Activated CD4-positive, alpha-beta T cell treated with anti-CD3 and anti-CD28 coated beads, Interleukin-10, Interleukin-2, amounts not matched to agents 100 ng/mL and 50 ng/mL, durations not matched to agents 16 hours and 8 hours (primary cell): ENCODE measurements around the gene DPF3.
"Not testable (repeated sequence)": the region's sequence is repeated elsewhere in the genome, so short reads cannot be mapped to it uniquely, and the experiment has no call there.

Source experiments
- DNase-seq: peaks from one replicate; pipeline ENCODE4 v3.0.0-alpha.2; 2020

DPF3 gene

DNA sequence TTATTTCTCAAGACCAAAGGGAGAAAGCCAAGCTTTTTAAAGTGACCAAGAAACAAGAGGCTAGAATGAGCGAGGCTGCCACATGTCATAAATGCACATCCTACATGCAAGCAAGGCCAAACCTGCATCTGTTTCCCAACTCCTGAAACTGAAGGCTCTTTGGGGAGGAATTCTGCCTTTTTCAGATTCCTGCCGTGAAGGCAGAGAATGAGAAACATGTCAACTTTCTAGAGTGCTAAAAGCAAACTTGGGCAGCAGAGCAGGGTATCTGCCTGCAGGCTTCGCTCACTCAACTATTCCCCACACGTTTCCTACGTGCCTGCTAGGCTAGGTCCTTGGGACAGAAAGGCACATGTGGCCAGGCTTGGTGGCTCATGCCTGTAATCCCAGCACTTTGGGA, 15.2 kb downstream of the DPF3 start:
- no peak for DNase-seq

DNA sequence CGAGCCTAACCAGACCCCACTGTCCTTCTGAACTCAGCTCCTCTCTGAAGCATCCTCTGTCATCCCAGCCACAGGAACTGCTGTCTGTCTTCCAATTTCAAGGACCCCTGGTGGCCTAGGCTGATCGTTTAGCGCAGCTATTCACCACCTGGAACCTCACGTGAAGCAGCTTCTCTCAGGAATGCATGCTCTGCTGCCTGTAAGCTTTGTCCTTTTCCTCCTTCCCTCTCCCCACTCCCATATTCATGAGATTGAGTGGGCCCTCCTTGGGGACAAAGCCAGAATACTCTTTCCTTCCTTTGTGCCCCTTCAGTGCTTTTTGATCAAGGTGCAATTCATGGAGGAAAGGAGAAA, 17.2 kb downstream of the DPF3 start:
- no peak for DNase-seq

DNA sequence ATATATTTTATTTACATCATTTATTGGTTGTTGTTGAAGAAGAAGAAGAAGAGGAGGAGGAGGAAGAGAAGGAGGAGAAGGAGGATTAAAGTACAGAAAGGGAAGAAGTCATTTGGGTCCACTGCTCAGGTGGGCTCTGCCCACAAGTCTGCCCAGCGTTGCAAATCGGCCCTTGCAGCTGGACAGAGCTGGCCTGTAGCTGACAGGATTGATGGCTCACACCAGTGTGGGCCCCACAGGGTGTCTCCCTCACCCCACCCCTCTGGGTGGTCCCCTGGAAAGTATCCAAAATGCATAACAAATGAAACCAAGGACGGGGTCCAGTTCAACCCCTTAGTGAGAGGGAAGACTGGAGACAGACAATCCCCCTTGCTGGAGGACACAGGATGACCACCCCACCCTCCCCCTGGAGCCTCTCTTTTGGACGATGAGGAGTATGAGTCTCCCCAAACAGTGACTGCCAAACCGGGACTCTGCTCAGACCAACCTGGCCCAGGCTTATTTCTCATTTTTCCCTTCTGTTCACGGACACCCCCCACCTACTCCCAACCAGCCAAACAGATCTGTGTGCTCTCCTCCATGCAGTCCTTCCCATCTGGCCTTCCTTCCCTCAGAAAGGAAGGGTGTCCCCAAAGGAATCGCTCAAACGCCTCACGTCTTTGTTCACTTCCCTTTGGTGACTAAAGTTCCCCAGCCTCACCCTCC, 17.7 kb downstream of the DPF3 start:
- DNase-seq = no peak

DNA sequence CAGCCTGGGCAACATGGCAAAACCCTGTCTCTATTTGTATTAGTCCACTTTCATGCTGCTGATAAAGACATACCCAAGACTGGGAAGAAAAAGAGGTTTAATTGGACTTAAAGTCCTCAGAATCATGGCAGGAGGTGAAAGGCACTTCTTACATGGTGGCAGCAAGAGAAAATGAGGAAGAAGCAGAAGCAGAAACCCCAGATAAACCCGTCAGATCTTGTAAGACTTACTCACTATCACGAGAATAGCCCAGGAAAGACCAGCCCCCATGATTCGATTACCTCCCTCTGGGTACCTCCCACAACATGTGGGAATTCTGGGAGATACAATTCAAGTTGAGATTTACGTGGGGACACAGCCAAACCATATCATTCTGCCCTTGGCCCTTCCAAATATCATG, 23.0 kb downstream of the DPF3 start:
- DNase-seq = not testable (repeated sequence)

DNA sequence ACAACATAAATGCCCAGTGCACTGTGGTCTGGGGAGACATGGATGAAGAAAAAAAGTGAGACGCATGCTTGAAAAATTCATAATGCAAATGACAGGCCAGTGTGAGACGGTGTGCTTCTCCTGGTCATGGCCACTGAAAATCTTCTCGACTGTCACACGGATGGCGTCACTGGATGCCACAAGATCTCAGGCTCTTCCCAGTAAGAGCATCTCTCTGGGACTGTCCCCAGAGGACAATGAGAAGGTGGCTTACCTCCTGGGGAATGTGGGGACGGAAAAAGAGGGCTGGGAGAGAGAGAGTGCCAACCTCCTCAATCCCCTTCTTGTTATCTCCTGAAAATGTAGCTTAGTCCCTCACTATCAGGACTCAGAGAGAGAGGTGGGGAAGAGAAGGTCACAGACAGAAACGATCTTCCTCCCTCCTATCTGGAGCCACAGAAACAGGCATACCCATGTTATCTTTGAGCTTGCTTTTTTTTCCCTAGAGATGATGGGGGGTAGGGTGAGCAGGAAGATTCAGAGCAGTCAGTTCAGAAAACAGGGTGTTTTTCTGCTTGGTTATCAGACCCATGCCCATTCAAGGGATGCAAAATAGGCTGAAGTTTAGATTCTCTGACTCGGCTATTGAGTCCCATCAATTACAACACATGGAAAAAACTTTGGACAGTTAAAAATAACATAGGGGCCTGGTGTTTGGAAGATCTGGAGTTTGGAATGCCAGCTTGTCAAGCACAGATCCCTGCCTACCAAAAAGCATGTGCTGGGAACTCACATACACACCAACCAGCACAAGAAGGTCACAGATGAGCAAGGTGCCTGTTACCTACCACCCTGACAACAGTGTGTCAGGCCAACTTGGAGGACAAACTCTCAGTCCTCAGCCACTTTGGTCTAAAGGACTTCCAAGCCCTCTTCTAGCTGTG, 24.2 kb downstream of the DPF3 start:
- no peak for DNase-seq

DNA sequence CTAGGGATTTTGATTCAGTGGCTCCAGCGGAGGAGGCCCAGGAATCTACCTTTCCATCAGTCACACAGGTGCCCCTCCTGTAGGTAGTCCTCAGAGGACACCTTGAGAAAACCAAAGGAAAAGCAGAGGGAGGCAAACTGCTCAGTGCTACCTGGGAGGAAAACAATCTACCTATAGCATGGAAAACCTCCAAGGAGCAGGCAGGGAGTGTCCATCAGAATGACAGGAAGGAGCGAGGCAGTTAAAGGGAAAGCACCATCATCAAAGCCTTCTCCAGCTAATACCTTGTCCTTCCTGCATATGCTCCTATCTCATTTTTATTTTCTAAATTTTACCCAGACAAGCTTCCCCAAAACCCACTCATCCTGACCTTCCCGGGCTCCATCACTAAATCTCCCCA, 25.4 kb downstream of the DPF3 start:
- no peak for DNase-seq

DNA sequence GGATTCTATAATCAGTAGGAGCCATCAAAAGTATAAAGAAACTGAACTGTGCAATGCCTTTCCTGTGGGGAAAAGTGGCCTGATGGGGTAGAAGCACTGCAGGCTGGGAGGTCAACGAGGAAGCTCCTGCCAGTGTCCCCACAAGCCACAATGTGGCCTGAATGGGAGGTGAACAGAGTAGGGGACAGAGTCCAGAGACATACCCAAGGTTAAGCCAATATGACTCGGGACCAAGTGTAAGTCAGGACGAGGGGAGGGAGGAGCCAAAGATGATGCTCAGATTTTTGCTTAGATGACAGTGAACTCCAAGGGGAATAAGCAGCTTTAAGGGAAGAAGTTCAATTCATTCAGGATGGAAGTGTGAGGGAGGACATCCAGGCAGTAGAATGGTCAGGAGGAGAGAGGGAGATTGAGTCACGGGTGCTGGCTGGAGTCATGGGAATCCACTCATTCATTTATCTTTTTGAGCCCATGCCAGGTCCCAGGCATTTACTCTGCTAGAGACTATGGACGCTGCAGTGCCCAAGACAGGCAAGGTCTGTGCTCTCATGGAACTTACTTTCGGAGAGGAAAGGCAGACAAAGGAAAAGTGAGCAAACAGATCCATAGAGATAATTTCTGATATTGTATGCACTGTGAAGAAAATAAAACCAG, 29.1 kb downstream of the DPF3 start:
- no peak for DNase-seq

DNA sequence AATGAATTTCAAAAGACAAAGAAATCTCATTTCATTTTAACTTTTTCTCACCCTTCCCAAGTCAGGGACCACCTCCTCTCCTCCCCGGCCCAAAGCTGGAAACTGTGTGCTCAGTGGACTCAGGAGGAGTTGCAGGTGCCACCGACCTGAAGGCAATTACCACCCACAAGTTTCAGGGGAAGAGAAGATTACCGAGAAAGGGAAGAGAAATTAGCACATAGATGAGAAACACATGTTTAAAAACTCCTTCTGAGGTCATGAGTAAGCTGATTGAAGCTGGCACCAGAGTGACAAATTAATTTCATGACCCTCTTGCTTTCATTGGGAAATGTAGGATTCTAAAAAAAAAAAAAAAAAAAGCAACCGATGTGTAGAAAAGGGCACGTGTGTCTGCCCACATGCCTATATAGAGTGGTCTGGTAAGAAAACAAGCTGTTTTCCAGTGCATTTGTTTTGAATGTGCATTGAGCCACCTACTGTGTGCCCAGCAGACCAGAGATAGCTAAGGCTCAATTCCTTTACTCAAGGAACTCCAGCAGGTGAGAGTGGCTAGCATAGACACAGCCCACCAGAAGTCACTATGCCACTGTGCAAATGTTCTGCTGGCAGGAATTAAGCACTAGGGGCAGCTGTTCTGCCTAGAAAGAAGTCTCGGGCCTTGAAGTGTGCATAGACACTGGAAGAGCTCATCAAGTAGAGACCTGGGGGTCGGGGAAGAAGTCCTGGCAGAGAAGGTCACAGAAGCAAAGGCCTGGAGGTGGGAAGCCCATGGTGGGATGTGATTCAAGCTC, 30.5 kb downstream of the DPF3 start:
- DNase-seq = no peak

DNA sequence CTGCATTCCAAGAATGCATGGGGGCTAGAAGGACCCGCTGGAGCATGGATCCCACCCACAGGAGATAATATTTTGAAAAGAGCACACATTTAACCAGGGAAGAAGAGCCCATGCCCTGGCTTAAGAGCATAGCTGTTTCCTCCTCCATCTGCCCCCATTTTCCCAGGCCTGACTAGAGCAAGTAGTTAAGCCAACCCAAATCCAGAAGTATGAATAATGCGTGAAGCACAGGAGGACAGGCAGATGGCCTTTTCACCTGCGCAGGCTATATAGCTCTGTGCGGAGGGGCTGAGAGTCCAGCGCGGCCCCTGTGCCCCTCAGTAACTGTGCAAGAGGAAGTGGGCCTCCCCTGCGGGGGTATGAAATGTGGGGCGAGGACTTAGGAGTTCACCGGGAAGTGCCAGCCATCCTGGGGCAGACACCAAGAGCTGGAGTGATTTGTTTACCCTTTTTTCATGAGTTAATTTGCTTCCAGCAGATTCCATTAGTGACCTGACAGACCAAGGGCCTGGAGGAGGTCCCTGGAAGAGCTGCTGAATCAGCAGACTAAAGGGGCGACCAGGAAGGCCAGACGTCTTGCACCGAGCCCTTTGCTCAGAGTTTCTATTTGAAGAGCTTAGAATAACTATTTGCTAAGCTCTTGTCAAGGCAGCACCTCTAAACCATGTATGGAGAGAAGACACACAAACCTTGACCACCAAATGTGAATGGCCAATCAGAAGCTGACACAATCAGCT, 37.2 kb downstream of the DPF3 start:
- DNase-seq = no peak

DNA sequence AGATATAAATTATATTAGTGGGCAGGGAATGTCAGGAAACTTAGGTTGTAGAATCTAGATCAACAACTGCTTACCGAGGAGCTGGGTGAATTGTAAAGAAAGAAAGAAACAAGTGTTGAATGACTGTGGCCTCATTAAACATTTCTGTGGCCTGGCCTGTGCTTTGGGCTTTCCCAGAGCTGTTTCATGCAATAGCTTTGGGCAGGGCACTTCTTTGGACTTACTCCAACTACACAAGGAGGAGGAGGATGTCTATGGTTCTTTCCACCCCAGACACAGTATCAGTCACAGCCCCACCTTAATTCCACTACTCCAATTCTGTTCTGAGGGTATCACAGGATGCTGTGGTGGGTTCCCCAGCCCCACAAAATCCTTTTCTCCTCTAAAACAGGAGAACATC, 38.0 kb downstream of the DPF3 start:
- no peak for DNase-seq

DNA sequence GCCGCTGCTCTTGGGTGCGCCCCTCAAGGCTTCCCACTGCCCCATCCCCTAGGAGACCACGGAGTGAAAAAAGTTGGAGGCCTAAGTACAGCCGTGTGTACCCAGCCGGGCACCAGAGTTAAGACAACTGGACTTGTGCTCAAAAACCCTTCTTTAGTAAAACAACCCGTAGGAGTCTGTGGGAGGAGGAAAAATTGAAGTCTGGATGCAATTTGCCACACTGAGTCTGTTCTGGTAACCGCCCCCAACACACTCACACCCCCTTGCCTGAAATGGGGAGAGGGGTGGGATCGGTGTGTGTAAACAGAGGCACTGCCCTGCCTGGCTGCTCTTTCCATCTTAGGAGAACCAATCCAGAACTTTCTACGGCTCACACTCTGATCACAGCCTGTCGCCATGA, 41.7 kb downstream of the DPF3 start:
- DNase-seq = no peak

DNA sequence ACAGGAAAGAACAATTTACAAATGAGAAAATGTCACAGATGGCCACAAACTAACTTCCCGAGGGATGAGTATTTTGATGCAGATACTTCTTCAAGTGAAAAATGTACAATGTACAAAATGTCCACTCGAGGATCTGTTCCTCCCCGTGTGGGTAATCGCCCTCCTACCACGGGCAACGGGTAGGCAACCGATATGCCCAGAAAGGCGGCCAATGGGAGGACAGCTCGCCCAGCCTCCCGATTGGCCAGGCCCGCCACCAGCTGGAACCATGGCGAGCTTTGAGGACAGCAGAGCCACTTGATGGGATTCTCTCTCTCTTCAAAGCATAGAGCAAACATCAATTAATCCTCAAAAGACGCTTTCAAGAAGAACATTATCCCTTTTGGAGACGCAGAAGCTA, 42.3 kb downstream of the DPF3 start:
- DNase-seq = no peak

DNA sequence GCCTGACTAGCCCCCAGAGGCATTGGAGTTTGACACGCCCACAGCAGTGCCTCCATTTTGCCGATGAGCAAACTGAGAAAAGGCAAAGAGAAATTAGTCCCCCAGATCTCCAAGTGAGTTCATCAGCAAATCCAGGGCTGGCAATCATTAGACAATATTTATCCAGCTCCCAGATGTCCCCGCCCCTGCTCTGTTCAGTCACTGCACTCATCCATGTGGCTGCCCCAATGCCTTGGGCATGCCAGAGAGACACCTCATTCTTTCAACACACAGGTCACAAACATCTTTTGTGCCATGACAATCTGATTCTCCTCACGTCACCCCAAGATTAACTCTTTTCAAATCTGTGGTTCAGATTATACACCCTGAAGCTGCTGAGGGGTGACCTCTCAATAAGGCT, 43.5 kb downstream of the DPF3 start:
- no peak for DNase-seq

DNA sequence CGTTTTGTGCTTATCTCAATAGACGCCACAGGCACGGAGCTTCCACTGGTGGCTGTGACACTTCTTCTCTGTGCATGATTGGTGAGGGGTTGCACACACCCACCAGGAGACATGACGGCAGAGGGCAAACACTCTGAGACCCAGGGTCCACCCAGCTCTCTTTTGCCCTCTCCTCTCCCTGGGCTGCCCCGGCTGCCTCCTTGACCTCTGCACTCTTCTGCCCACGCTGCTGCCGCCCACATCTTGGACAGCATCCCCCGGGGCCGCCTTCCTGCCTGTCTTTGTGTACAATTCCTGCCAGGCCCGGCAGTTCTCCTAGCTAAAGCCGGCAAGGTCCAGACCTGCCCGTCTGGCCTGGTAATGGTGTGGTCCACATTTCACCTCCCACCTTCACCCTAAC, 44.7 kb downstream of the DPF3 start:
- no peak for DNase-seq

DNA sequence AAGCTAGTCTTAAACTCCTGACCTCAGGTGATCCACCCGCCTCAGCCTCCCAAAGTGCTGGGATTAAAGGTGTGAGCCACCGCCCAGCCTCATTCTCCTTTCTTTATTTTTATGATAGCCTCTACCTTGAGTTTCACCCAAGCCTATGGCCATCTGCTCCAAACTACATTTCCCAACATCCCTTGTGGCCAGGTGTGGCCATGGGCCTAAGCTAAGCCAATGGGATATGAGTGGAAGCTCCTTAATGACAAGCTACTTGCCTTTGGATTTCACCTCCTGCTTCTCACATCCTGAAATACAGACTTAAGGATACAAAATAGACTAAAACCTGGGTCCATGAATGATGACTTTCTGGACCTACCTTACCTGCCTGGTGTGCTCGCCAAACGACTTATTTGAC, 46.2 kb downstream of the DPF3 start:
- DNase-seq = no peak

DNA sequence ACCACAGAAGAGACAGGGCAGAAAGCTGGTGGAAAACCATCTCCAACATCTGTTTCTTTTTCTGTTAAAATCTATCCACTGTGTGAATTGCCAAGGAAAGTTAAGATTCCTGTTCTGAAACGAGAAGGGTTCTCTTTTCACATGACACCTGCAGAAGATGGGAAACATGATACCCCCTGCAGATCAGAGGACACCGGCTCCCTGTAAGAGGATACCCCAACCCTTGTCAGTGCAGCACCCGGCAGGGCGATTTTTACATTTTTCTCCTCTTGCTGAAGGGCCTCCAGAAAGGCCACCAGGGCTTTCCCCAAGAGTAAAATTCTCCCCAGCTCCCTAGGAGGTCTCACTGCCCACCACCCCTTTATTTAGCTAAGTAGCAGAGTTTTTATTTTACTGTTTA, 48.2 kb downstream of the DPF3 start:
- DNase-seq = no peak

DNA sequence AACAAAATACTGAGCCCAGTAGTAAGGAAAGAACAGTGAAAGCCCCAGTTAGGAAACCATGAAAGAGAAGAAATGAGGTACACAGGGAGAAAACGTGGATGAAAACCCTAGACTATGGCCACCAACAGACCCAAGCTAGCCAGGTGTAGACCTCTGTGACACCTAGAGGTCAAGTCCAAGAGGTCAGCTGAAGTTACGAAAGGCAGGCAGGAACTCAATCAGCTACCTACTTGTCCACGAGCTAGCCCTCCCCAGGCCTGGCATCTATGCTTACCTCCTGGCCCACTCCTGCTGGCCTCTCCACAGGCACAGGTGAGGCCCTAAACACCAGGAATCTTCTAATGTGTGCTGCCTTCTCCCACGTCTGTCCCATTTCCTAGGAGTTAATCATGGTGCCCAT, 48.7 kb downstream of the DPF3 start:
- no peak for DNase-seq

DNA sequence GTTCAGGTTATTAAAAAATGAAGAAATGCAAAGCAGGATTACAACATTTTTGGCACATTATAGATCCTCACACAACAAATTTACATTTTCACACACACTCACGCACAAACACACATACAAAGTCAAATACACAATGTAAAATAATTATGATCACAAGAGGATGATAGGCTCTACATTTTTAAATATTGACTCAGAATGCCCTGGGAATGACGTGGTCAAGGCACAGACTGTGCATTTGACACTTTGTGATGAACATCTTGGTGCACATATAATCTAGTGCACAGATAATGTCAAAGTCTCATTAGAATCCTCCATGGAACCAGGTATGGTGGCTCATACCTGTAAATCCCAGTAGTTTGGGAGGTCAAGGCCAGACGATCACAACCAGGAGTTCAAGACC, 49.4 kb downstream of the DPF3 start:
- DNase-seq = no peak

DNA sequence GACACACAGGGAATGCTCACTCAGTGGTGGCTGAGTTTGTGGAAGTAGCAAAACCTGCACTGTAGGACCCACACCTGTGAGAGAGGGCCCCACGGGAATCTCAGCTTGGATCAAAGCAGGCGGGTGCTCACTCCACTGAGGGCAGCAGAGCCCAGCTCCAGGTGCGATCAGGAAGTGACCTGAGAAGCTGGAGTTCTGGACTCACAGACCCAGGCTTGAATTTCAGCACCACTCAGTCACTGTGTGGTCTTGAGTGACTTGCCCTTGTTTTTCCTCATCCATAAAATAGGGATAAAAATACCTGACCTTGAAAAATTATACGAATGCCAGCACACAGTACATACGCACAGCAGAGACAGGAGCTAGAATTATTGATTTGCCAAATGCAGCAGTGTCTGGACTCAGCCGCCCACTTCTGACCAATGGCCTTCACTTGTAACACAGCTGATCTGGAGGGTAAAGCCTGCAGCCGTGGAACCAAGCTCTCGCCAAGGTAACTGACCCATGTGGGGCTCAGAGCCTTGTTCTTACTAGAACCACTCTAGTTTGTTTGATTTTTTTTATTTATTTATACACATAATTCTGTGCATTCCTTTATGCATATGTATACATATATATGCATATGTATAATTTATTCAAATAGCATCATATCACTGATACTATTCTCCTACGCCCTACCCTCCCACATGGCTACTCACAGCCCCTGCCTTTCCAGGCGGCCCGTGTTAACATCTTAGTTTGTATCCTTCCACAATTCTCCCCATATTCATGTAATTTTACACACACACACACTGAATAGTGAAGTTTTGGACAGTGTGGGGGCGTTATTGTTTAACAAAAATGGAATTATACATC, 53.9 kb downstream of the DPF3 start:
- no peak for DNase-seq

DNA sequence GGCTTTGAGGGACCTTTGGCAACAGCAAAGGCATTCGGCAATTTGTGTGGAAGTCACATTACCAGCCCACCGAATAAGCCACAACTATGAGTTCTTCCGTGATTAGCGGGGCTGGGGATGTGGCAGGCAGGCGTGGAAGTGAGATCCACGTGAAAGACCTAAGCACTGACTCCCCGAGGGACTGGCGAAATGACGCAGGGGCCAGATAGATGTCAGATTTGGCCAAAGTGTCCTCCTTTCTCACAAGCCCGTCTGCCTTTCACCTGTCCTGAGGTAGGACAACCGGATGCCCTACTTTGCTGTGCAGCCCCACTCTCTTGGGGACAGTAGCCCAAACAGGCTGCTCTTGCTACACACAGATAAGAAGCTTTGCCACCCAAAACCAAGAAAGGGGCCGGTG, 54.5 kb downstream of the DPF3 start:
- DNase-seq = no peak

DNA sequence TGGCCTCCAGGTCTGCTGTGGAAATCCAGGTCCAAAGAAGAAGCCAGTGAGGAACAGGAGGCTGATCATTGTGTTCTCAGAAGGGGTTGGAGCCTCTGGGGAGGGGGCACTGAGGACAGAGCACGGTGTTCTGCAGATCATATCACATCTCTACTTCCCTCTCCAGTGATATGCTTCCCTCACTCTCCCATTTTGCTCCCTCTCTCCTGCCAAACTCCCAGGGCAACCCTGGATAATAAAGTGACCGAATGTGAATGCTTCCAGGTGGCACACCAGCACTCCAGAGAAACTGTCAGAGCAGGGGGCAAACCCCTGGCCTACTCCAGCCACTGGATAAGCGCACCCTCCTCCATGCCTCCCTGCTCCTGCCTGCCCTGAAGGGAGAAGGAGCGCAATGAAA, 57.8 kb downstream of the DPF3 start:
- no peak for DNase-seq

DNA sequence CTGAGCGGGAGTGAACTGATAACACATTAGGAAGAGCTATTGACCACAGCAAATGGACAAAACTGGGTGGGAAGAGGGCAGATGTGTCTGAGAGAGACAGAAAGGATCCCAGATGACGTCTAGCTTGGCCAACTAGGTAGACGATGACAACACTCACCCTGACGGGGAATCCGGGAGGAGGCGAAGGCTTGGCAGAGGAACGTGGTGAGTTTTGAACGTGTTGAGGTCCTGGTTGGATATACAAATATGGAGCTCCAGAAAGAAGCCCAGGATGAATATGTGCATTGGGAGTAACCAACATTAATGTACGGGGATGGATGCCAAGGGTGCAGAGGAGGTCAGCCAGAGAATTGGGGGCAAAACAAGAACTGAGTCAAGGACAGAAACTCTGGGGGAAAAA, 60.7 kb downstream of the DPF3 start:
- DNase-seq = no peak
